CD4-positive, alpha-beta T cell treated with Interleukin-6 for 4 hours (primary cell): ENCODE data around the gene CCDC88C.
"Not testable (repeated sequence)": the region's sequence is repeated elsewhere in the genome, so short reads cannot be mapped to it uniquely, and the experiment has no call there.

Experiments used
- DNase-seq: peaks from one replicate; pipeline ENCODE4 v3.0.0-alpha.2; 2020; ENCODE audit warnings: mixed read lengths

Gene CCDC88C

GRCh38 chr14:91242635-91243034 is 175.0 kb downstream of the CCDC88C start:
- no peak for DNase-seq

DNA sequence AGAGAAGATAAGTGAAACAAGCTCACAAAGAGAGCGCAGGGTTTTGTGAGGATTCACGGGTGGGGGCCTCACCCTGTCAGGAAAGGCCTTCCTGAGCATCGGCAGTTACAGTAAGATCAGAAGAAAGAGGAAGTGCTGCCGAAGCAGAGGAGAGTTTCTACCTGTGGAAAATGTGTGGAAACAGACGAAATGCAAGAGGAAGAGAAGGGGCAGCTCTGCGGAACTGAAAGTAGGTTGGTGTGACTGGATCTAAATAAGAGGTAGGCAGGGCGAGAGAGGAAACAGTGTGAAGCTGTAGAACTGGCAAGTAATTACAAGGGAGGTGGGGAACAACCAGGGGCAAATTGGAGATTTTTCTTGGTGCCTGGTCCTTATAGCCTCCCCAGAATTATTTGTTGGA is 175.8 kb downstream of the CCDC88C start:
- peak; percentile 61 for DNase-seq

- no peak for DNase-seq
Measured at GRCh38 chr14:91238661-91239060, 179.0 kb downstream of the CCDC88C start.

DNA sequence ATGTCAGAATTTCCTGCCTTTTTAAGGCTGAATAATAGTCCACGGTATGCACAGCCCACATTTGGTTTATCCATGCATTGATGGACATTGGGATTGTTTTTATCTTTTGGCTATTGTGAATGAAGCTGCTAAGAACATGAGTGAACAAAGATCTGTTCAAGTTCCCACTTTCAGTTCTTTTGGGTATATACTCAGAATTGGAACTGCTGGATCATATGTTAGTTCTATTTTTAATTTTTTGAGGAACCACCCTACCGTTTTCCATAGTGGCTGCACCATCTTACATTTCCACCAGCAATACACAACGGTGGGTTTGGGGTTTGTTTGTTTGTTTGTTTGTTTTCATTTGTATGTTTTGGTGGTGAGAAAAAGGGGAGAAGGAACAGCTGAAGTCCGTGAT is 179.5 kb downstream of the CCDC88C start:
- DNase-seq, result no peak

DNA sequence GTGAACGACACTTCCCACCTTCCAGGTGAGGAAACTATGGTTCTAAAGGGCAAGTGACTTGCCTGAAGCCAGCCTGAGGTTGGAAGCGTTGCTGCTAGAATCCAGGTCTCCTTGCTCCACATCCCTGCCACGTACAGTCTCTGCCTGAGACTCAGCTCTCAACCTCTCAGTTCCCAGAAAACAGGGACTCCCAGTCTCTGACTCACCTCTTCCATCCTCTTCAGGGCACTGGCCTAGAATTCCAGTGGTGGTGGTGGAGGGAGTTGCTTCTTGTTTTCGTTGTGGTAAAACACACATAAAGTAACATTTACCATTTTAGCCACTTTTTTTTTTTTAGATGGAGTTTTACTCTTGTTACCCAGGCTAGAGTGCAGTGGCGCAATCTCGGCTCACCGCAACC is 180.4 kb downstream of the CCDC88C start:
- no peak for DNase-seq

DNA sequence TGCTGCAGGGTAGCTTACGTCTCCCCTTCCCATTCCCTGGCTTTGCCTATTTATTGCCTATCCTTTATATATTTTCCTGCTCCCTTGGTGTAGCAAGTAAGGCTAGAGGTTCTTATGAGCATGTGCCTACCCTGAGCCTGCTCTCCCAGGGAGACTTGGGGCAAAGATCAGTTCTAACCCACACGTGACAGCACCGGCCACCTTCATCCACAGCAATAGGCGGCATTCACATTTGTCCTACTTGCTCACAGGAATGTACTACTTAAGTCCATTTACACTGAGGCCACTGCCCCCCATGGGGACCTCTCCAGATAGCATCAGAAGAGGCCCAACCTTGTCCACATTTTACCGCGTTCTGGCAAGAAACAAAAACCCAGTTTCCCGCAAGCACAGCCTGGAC is 181.8 kb downstream of the CCDC88C start:
- no peak for DNase-seq

DNA sequence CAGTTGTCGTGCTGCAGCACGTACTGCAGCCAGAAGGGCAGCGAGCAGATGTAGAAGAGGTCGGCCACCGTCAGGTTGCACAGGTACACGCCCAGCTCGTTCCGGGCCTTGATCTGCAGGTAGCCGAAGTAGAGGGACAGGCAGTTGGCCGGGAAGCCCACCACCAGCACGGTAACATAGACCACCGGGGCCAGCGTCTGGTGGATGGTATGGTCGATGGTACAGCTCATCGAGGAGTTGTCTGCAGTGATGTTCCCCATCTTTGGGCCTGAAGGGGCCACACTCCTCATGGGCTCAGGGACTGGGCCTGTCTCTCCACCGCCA is 182.9 kb downstream of the CCDC88C start:
- DNase-seq, result no peak

DNA sequence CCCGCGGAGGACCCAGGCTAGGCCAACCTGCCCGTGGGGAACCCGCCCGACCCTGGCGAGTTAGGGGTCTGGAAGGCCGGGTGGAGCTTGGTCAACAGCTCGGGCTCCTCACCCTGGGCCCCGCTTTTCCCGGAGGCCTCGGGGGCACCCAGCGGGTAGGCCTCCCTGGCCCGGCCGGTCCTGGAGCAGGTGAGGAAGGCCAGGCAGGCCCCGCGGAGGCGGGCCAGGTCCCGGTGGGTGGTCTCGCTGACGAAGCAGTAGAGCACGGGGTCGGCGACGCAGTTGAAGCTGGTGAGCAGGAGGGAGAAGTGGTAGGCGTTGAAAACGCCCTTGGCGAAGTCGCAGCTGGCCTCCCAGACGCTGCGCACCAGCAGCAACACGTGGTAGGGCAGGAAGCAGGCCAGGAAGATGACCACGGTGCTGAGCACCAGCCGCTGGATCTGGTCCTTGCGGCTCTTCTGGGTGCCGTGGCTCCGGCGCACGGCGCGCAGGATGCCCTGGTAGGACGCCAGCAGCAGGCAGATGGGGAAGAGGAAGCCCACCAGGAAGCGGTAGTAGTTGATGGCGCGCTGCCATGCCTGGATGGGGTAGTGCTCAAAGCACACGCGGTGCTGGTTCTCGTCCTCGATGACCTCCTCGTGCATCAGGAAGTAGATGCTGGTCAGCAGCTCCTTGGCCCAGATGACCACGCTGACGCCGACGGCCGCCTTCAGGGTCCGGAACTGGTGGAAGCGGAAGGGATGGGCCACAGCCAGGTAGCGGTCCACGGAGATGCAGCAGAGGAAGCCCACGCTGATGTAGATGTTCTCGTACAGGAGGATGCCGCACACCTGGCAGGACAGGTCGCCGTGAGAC is 183.5 kb downstream of the CCDC88C start:
- DNase-seq, result no peak

DNA sequence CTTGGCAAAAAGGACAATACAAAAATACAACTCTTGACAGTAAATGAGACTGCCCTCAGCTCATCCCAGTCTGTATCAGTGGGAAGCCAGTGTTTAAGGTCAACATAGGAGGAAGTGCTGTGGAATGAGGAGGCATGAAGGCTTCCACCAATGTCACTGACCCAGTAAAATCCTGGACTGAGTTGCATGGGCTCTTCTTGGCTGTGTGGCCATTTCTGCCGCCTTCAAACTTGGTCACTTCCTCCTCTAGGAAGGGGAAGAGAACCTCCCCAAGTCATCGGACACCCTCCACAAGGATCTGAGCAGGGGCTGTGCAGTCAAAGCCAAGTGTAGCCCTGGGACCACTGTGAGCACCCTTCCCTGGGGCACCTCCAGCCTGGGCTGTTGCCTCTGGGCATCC is 185.0 kb downstream of the CCDC88C start:
- DNase-seq, result no peak

DNA sequence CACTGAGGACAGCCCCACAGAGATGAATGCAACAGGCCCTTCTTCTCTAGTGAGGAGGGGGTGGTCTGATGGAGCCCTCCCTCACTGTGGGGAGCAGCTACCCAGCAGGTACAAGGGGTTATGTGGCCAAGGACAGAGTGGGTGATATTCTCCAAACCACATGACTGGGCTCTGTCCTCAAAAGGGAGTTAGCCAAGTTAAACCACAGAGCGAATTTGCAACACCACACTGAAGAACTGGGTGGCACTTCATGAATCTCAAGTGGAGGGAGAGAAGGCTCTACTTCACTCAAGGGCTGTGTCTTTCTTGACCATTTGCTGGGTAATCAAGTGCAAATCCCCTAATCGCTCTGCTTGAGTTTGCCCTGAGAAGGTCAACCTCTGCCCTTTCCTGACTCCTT is 185.6 kb downstream of the CCDC88C start:
- no peak for DNase-seq

GRCh38 chr14:91231446-91231845 is 186.2 kb downstream of the CCDC88C start:
- peak; percentile 36 for DNase-seq

DNA sequence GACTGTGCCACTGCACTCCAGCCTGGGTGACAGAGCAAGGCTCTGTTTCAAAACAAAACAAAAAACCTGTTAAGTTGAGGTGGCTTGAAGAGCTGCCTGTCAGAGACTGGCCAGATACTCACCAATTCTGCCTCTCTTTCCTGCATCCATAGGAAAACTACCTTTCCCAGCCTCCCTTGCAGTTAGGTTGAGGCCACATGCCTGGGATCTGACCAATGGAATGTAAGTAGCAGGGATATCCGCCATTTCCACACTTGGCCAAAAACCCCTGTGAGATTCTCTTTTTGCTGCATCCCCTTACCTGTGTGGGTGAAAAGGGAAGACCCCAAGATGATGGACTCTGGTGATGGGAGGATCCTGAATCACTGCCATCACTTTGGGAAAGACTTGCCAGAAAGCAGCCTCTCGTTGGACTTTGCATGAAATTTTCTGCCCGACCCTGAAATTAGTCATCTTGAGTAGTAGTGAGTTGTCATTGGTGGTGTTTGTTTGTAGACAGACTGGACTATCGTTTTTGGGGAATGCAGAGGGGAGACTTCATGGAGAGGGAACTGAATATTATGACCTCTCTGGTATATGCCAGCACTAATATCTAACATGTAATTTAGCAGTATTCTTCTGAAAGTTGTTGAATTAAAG is 187.1 kb downstream of the CCDC88C start:
- peak; percentile 33 for DNase-seq

DNA sequence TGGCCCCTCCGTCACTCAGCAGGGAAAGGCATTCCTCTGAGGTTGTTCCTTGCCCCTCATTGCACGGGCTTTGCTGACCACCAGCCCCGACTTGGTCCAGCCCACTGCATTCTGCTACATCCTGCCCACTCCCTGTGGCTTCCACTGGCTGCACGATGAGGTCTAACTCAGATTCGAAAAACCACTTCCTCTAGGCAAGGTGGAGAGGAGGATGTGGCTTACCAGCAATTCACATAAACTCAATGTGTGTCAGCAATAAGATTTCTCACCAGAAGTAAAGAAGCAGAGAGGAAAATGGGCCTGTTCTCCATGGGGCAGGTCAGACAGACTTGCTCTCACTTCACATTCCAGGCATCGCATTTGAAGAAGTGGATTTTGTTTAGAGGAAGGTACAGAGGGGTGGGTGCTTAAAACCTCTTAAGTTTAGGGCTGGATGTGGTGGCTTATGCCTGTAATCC is 187.8 kb downstream of the CCDC88C start:
- peak; percentile 78 for DNase-seq

GRCh38 chr14:91229005-91229382 is 188.6 kb downstream of the CCDC88C start:
- no peak for DNase-seq

DNA sequence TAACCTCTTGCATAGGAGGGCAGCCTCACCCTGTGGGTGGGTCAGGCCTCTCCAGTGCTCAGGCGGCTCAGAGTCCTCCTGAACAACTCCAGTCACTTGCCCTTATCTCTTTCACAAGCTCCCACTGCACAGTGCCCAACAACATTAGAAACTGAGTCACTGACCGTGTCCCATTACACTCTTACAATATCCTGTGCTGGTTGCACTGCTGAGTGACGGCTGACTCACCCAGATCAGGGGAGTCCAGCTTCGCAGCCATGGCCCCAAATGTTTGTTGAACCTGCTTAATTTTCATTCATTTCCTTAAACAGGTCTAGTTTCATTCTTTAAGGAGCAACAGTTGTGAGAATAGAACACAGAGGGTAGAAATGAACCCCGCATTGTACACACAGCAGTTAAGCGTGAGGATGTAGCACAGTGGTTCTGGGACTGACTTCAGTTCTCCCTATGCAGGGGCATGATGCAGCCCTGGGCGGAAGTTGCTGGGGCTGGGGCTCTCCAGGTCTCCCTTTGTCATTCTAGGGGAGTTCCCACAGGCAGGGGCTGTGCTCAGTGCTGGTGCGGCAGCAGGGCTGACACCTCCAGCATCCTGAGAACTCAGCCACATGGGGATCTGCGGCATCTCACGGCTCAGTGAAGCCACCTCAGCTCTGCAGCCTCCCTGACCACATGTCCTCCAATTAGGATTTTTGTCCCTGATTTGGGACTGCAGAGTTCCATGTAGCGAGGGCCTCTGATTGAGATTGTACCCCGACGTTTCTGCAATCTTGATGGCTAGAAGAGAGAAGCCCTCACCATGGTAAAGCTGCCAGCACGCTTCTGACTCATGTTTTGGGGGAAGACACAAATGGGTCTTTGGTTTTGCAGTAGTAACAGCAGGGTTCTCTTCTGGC is 189.3 kb downstream of the CCDC88C start:
- peak; percentile 80 for DNase-seq

GRCh38 chr14:91227183-91227628 is 190.4 kb downstream of the CCDC88C start:
- no peak for DNase-seq

DNA sequence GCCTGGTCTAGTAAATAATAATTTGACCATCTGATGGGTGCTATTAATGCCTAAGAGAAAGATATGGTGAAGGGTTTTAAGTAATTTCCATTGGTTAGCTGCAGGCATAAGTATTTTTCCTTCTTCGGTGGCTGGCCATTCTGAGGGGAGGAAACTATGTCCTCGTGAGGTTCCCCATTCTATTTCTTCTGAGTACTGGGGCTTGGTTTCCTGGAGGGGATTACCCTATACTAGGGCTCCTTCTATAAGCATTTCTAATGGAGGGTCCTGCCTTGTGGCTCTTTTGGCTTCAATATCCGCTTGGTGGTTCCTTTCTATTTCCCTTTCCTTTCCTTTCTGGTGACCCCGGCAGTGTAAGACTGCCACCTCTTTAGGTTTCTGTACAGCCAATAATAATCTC is 191.3 kb downstream of the CCDC88C start:
- DNase-seq, result not testable (repeated sequence)

GRCh38 chr14:91225025-91225424 is 192.6 kb downstream of the CCDC88C start:
- DNase-seq, result no peak

DNA sequence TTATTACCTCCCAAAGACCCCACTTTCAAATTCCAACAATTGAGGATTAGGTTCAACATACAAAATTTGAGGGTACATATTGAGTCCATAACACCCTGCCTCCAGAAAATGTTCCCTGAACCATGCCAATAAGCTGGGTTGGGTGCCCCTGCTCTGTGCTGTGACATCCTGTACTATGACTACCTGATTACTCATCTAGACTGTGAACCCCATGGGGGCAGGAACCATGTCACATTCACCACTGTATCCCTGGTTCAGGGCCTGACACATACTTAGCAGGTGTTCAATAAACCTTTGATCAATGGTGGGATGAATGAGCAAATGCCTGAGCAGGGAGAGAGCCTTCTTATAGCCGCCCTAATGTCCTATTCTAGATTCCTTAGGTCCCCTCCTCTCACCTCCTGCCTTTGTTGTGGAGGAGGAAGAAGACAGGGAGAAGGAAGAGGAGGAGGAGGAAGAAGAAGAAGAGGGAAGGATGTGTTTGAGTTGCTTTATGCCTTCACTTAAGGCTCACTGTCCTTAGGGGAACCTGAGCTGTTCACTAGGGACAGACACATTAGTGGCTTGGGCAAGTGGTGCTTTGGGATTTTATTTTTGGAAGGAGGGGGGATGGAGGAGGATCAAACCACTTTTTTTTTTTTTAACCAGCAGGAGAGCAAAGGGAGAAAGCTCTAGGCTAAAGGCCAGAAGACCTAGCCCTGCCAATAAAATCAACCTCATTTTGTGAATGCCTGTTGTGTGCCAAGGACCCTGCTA is 194.4 kb downstream of the CCDC88C start:
- DNase-seq, result peak; percentile 73
